Measurements from ENCODE around the gene PDCD10.

The PDCD10 gene

DNA sequence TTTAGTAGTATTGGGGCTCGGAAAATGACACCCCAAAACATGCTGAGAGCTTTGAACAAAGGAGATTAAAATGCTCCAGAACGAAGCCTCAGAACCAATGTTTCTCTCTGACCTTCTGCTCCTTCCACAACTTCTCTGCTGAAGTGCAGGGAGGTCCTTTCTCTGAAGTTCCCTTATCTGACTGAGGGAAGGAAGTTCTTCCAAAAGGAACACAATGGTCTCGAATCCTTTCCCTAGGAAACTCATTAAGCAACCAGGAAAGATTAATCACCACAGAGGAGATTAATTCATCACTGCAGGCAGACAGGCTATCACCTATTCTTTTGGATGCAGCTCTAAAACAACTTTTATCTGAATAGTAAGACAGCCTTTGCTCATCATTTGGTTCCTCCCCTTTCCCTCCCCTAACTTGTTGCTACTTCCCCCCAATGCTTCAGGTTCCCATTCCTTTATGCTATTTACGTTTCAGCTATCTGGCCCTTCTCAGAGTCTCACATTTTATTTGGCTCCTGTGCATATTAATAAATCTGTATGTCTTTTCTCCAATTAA, 62.7 kb downstream of the PDCD10 start:
- FAIRE-seq: no peak

DNA sequence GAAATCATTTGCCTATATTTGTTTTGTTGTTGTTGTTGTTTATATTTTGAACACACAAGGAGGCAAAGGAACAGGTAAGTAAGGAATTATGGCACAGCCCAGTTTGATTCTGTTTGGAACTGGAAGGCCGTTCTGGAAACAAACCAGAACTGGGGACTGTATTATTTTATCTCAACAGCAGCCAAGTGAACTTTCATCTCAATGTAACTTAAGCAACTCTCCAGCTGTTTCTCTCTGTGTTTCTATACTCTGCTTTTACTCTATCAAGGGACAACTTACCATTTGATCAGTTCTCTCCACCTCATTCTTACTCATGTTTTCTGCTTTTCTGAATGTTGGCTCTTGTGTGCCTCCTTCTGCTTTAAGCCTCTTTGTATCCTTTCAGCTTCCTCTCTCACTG, 65.0 kb downstream of the PDCD10 start:
- no peak for FAIRE-seq

DNA sequence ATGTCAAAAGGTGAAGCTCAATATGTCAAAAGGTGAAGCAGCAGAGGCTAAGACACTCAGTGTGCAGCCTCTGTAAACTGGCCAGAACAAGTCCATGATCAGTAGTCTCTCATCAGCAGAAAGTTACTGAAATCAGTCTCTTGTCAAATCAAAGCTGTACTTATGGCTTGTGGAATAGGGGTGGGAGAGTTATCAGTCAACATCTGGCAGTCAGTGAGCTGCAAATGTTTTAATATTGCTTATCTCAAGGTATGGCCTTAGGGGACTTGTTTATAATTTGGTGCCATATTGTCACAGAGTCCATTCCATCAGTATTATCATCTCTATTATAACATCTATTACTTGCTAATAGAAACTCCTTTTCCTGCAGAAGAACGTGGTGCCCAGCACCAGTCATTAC, 66.0 kb downstream of the PDCD10 start:
- FAIRE-seq: no peak

DNA sequence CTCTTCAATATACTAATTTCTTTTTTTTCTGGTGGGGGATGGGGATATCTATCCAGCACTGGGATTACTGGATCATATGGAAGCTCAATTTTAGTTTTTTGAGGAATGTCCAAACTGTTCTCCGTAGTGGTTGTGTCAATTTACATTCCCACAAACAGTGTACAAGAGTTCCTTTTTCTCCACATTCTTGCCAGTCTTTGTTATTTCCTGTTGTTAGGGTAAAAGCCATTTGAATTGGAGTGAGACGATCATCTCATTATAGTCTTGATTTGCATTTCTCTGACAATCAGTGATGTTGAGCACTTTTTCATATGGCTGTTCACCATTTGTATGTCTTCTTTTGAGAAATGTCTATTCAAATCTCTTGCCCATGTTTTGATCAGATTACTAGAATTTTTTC, 68.1 kb downstream of the PDCD10 start:
- FAIRE-seq: no peak

DNA sequence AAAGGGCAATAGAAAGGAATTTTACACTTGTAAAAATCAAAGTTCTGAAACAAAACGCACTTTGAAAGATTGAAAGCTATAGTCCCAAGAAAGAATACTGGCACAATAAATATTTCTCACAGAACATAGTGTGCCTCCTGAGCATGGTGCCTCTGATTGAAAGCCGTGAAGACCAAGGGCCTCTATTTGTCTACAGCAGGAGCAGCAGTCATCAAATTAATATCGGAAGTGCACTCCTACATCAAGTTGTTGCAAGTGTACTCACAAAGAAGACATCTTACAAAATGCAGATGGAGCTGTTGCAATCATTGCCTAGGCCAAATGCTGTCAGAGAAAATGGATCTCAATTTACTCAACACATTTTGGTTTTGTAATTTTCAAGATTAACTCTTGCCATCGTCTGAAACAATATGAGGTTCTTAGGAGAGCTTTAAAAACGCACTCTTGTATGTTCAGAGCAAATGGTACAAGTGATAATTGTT, 71.7 kb downstream of the PDCD10 start:
- FAIRE-seq: no peak

DNA sequence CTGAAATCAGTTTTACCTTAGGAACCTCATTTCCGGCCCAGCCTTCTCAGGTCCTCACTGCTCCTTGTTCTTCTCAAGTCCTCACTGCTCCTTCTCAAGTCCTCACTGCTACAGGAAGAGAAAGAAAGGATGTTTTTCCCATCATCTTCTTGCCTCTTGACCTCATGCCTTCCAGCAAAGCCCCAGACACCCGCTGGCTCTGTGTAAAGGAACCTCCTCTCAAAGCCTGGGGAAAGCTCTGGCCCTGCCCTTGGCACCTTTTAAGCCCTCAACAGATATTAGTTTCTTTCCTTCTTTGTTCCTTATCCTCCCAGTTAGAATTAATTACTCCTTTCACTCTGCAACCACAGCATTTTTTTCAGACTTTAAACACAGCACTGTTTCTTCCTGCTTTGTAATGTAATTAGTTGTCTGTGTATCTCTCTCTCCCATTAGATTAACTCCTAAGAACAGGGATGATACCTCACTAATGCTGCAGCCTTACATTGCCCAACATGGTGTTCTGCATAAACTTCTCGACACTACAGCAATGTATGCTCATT, 76.9 kb downstream of the PDCD10 start:
- FAIRE-seq: no peak

DNA sequence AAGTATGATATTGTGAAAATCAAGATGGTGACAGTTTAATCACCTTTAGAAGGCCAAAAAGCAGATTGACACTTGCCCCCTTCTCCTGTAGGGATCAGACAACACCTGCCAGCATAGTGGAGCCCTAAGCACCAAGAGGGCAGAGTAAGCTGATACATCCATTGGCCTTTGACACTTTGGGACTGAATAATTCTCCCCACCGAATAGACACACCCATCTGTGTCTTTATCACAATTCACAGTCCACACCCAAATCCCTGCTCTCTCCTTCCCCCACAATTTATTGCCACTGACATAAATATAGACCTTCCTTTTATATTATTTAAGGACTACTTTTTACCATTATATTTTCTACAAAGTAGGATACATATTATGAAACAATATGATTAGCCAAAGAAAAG, 77.9 kb downstream of the PDCD10 start:
- FAIRE-seq: no peak

DNA sequence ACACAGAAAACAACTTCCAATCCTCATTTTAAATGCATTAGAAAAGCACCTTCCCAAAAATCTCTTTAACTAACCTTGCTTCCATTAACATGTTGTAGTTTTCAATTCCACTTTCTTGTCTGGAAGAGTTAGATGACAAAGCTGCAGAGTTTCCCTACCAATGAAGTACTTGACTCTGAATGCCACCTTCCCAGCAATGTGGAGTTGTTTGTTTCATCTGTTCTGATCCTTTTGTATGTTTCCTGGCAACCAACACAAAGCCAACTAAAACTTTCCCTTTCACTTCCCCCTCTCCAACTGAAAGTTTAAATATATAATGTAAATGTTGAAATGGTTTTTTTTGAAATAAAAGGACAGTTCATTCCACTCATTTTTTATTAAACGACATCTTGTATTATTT, 80.9 kb downstream of the PDCD10 start, which contains the start of gene WDR49:
TSS of gene WDR49 (minus strand) at position 183 of the 400 bp plus-strand sequence. CDS start 517 bp downstream, outside the sequence.
- FAIRE-seq: no peak

DNA sequence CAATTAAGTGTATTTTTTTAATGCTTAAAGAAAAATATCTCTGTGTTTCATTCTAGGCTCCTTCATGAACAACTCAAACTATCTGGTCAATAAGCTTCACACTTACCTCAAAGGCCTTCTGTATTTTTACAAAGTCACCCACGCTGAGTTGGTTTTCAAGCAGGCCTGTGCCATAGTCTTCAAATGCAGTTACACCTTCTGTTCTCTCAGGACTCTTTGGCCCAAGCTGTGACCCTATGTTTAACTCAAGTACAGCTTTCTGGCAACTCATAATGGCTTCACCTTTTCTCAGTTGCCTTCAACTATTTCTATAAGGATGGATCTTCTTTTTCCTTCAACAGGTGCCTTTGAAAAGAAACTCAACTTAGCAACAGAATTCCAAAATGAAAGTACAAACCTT, 81.5 kb downstream of the PDCD10 start:
- FAIRE-seq: no peak

DNA sequence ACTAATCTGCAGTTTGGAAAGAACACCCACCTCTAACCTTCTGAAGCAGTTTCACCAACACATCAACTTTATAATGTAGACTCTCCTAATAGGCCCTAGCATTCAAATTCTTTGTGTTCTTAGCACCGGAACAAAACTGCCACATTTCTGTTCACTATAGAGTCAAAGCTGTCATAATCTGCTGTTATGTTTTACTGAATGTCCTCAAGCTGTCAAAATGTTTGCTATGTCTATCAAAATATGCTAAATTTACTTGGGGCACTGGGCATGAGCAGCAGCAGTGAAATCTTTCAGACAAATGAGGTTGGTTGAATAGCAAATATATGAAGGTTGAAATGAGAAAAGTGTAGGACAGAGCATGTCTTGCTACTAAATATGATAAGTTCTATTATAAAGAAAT, 82.9 kb downstream of the PDCD10 start:
- no peak for FAIRE-seq

DNA sequence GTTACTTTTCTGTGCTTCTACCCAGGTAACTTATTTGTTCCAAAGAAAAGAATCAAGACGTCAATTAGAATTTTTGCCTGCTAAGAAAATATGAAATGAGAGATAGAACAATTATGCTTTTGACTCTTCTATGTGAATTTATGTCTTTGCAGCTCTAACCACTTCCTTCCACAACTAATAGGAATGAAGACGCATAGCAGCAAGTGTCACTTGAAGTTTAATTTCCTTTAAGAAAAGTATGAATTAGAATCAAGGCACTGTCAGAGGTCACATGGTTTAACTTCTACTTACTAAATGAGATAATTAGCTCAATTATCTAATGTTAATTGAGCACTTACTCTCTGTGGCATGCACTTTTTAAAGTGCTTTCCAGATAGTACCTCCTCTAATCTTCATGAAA, 84.2 kb downstream of the PDCD10 start:
- no peak for FAIRE-seq

DNA sequence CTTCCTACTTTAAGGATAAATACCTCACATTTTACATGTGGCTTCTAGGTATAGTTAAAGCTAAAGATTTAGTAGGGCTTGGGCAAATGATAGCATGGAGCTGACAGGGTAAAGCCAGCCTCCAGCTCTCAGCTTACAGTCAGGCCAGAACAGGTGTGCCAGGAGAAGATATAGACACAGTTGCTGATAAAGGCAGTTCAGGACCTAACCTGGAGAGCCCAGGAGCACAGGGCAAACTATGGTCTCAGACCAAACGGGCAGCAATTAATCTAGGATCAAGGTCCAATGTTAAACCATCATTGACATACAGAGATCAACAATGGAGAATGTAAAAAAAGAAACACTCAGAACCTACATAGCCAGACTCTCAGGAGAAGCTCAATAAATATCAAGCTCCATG, 84.9 kb downstream of the PDCD10 start:
- no peak for FAIRE-seq

DNA sequence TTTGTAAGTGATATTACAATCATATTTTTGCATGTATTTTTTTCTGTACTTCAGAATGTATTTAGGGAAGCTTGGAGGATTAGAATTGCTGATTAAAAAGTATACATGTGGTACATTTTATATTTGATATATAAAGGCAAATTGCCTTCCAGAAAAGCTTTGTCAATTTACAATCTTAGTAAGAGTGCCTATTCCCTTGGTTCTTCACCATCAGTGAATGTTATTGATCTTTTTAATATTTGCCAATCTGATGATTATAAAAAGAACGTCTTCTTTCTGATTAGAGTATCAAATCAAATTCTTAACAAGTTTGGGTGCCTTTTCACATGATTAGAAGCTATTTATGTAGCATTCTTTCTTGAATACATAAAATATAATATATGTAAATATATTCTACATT, 90.1 kb downstream of the PDCD10 start:
- no peak for FAIRE-seq
